Peyer's patch (tissue), 4 donors: ENCODE data around the gene CACNA2D2. TPM values are rescaled to one million over a fixed set of nuclear protein-coding genes. Genes with fewer than 3 reads are reported as not detected.

Experiments used
- DNase-seq, 3 donors: peaks; one replicate each; pipeline ENCODE4 v3.0.0-alpha.2; 2017 to 2019
- H3K27ac ChIP-seq, 4 donors: fragments of 200-600 bp; sonication (generic); one replicate each; pipeline ENCODE4 v1.5.1; 2016 to 2019
- H3K27me3 ChIP-seq, 2 donors: fragments of 200-600 bp; sonication (generic); one replicate each; pipeline ENCODE4 v1.5.1; 2019
- H3K36me3 ChIP-seq, 3 donors: fragments of 200-600 bp; sonication (generic); one replicate each; pipeline ENCODE4 v1.5.1; 2016 to 2019
- H3K4me1 ChIP-seq, 4 donors: fragments of 200-600 bp; sonication (generic); one replicate each; pipeline ENCODE4 v1.5.1; 2016 to 2019
- H3K4me3 ChIP-seq, 4 donors: fragments of 200-600 bp; sonication (generic); 1 replicate in 3 of 4; 2 replicates in 1 of 4; pipeline ENCODE4 v1.5.1; 2016 to 2019; ENCODE audit warnings: mild to moderate bottlenecking in 1 of 4
- H3K9me3 ChIP-seq, 4 donors: fragments of 200-600 bp; sonication (generic); one replicate each; pipeline ENCODE4 v1.5.1; 2016 to 2019; ENCODE audit warnings: mild to moderate bottlenecking in 1 of 4
- POLR2A ChIP-seq, 2 donors: fragments of 450-650 bp; IDR thresholded peaks; one replicate each; pipeline ENCODE4 v1.5.1; 2017; ENCODE audit warnings: antibody characterized with exemption in 2 of 2, mild to moderate bottlenecking in 2 of 2, moderate library complexity in 2 of 2
- total RNA-seq, 4 donors: library from RNA; depleted of rRNA; stranded (reverse); fragments of >200 nt; gene quantifications; one replicate each; pipeline ENCODE4 v1.1.0, GENCODE V29; 2016
- TF ChIP-seq, protein P1 (sequence below), 6 experiments: fragments of 450-650 bp in 4 of 6; fragments of 200-600 bp in 2 of 6; sonication (generic) in 1 of 6; IDR thresholded peaks; one replicate each; pipeline ENCODE4 v1.5.1; 2017 to 2019; ENCODE audit warnings: antibody characterized with exemption in 6 of 6, mild to moderate bottlenecking in 3 of 6, moderate library complexity in 1 of 6

Gene CACNA2D2
- total RNA-seq, 4 donors from 2014 or later = 0.88 to 5.8 (median 1.2) TPM

DNA sequence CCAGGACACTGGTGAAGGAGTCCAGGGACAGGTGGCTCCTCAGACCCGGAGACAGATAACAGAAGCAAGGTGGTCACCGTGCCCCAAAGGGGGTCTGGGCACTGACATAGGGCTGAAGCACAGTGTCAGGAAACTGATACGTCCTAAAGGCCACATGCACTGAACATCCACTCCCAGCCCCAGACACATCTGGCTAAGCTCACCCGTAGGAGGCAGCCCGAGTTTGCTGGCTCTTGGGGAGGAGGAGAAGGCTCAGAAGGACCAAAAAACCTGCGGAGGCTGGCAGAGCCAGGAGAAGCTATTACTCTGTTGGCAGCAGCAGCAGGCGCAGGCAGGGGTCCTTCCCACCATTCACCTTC, 1.2 kb downstream of the CACNA2D2 start:
- H3K27me3 ChIP-seq = peaks cover 0 to 4% of the 10 kb centered on the region in 2 donors
- H3K27ac ChIP-seq = no peak overlapping the region
- H3K4me3 ChIP-seq = peak overlapping the region in 1 of 4 donors; percentile 66
- peaks cover 0 to 16% (median 5%) of the 10 kb centered on the region in 4 donors for H3K4me1 ChIP-seq
- no peaks in the 10 kb centered on the region for H3K36me3 ChIP-seq
- no peaks in the 10 kb centered on the region for H3K9me3 ChIP-seq
- DNase-seq = no peak
- TF ChIP-seq, protein P1, sequence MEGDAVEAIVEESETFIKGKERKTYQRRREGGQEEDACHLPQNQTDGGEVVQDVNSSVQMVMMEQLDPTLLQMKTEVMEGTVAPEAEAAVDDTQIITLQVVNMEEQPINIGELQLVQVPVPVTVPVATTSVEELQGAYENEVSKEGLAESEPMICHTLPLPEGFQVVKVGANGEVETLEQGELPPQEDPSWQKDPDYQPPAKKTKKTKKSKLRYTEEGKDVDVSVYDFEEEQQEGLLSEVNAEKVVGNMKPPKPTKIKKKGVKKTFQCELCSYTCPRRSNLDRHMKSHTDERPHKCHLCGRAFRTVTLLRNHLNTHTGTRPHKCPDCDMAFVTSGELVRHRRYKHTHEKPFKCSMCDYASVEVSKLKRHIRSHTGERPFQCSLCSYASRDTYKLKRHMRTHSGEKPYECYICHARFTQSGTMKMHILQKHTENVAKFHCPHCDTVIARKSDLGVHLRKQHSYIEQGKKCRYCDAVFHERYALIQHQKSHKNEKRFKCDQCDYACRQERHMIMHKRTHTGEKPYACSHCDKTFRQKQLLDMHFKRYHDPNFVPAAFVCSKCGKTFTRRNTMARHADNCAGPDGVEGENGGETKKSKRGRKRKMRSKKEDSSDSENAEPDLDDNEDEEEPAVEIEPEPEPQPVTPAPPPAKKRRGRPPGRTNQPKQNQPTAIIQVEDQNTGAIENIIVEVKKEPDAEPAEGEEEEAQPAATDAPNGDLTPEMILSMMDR (IDR thresholded peaks at IDR 0.05) = no peak
- no peak for TF ChIP-seq POLR2A (IDR thresholded peaks at IDR 0.05)

DNA sequence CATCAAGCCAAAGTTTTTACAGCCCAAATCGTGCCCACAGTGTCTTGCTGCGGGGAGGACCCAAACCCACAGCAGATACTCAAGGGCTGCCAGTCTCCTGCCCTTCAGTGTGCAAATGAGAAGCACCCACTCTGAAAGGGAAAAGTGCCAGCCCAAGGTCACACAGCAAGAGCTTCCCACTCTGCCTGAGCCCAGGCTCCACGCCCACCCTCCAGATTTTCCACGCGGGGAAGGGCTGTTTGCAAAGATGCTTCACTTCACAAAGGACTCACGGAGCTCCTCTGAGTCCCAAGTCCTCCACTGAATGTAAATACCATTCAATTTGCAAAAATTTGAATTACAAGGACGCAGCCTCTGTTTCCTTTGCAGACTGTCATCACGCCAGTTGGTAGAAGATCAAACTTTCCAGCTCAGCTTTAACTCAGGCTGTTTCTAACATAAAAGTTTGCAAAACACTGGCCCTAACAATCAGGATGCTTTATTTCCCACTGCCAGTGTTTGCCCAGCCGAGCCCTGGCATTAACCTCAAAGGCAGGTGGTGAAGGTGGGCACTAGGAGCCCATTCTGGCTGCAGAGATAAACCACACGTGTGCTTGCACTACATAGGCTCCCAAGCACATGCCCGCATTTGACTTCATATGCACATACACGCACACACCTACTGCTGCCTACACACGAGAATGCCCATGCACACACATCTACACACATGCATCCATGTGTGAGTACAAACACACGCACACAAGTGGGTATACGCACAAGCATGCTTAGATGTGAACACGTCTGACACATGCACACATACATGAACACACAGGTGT, 7.6 kb downstream of the CACNA2D2 start:
- no peak for DNase-seq
- Histone ChIP-seq H3K27me3 (no peaks in the 10 kb centered on the region), H3K27ac (no peak overlapping the region), H3K36me3 (no peaks in the 10 kb centered on the region), H3K4me1 (no peaks in the 10 kb centered on the region), H3K9me3 (no peaks in the 10 kb centered on the region), H3K4me3 (no peak overlapping the region)
- no peak for TF ChIP-seq POLR2A (IDR thresholded peaks at IDR 0.05)
- TF ChIP-seq, protein P1 (IDR thresholded peaks at IDR 0.05) = no peak

DNA sequence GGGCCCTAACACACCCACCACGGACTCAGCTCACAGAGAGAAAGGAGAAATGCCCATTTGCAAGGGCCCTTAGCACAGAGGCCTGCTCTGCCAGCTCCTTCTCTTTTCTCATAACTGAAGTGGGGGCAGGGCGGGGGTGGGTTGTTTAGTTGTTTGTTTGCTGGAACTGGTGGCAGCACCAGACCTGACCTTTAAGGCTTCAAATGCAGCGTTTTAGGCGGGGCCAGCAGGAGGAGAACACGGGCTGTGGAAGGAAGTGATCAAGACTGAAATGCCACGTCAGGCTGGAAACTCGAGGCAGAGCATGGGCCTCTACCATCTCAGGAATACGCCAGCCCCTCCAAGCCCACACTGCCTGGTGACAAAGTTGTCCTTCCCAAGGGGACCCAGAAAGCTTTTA, 9.3 kb downstream of the CACNA2D2 start:
- no peaks in the 10 kb centered on the region for H3K9me3 ChIP-seq
- no peak for TF ChIP-seq POLR2A (IDR thresholded peaks at IDR 0.05)
- TF ChIP-seq, protein P1 (IDR thresholded peaks at IDR 0.05) = no peak
- H3K27ac ChIP-seq = no peak overlapping the region
- no peak overlapping the region for H3K4me3 ChIP-seq
- H3K36me3 ChIP-seq = no peaks in the 10 kb centered on the region
- H3K27me3 ChIP-seq = no peaks in the 10 kb centered on the region
- DNase-seq = no peak
- H3K4me1 ChIP-seq = no peaks in the 10 kb centered on the region

DNA sequence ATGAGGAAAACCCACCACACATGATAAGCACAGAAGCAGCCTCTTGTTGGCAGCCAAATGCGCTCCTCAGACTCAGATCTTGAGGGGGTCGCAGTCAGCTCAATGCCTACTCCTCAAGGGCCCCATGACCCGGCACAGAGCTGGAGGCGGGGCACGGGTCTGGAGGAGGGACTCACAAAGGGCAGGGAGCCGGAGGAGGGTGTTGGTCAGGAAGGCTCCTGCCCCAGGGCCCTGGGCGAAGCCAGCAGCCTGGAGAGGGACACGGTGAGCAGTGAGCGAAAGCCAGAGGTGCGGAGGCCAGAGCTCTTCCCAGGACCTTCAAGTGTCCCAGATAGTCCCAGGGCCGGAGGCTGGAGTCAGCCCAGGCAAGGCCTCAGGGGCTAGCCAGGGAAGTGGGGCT, 9.8 kb downstream of the CACNA2D2 start:
- no peaks in the 10 kb centered on the region for H3K9me3 ChIP-seq
- no peaks in the 10 kb centered on the region for H3K4me1 ChIP-seq
- no peak for DNase-seq
- H3K36me3 ChIP-seq = no peaks in the 10 kb centered on the region
- H3K4me3 ChIP-seq = no peak overlapping the region
- no peak overlapping the region for H3K27ac ChIP-seq
- TF ChIP-seq POLR2A (IDR thresholded peaks at IDR 0.05) = no peak
- TF ChIP-seq, protein P1 (IDR thresholded peaks at IDR 0.05) = no peak
- no peaks in the 10 kb centered on the region for H3K27me3 ChIP-seq

DNA sequence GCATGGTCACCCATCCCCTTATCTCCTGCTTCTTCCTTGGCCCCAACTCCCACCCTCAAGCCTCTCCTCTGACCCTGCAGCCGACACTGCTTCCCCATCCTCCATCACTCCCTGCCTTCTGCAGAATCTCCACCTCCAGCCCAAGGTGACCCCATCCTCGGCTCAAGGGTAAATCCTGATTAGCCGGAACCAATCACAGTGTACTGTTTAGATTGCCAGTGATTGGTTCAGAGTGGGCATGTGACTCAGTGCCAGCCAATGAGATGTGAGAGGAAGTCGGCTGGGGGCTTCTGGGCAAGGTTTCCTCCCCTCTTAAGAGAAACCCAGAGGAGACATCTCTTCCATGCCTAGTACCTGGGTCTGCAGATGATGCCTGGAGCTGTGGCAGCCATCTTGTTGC, 10.3 kb downstream of the CACNA2D2 start:
- no peak overlapping the region for H3K4me3 ChIP-seq
- H3K27me3 ChIP-seq = no peaks in the 10 kb centered on the region
- H3K9me3 ChIP-seq = no peaks in the 10 kb centered on the region
- no peak for TF ChIP-seq POLR2A (IDR thresholded peaks at IDR 0.05)
- TF ChIP-seq, protein P1 (IDR thresholded peaks at IDR 0.05) = no peak
- DNase-seq = no peak
- no peaks in the 10 kb centered on the region for H3K4me1 ChIP-seq
- H3K36me3 ChIP-seq = no peaks in the 10 kb centered on the region
- no peak overlapping the region for H3K27ac ChIP-seq
